ENCODE data around the gene ZBTB40.

DNA sequence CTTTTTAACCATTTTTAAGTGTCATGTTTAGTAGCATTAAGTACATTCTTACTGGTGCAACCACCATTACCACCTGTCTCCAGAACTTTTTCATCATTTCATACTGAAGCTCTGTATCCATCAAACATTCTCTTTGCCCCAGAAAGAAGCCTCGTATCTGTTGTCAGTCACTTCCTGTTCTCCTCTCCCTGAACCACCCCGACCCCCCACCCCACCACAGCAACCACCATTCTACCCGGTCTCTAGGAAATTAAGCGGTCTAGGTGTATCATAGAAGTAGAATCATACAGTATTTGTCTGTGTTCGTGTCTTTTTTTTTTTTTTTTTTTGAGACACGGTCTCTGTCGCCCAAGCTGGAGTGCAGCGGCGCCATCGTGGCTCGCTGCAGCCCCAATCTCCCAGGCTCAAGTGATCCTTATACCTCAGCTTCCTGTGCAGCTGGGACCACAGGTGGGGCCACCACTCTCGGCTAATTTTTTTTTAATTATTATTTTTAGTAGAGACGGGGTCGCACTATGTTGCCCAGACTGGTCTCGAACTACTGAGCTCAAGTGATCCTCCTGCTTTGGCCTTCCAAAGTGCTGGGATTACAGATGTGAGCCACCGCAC lies 88.0 kb downstream of the ZBTB40 start:
- TF ChIP-seq, protein P1, sequence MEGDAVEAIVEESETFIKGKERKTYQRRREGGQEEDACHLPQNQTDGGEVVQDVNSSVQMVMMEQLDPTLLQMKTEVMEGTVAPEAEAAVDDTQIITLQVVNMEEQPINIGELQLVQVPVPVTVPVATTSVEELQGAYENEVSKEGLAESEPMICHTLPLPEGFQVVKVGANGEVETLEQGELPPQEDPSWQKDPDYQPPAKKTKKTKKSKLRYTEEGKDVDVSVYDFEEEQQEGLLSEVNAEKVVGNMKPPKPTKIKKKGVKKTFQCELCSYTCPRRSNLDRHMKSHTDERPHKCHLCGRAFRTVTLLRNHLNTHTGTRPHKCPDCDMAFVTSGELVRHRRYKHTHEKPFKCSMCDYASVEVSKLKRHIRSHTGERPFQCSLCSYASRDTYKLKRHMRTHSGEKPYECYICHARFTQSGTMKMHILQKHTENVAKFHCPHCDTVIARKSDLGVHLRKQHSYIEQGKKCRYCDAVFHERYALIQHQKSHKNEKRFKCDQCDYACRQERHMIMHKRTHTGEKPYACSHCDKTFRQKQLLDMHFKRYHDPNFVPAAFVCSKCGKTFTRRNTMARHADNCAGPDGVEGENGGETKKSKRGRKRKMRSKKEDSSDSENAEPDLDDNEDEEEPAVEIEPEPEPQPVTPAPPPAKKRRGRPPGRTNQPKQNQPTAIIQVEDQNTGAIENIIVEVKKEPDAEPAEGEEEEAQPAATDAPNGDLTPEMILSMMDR (IDR thresholded peaks at IDR 0.05; ENCODE audit: borderline replicate concordance, extremely low read depth, low read length, poor library complexity, severe bottlenecking) = no peak
- no peak for TF ChIP-seq EZH2 (IDR thresholded peaks at IDR 0.05; ENCODE audit: borderline replicate concordance, low read depth, low read length, severe bottlenecking)

Data from DND-41 (cell line).